ENCODE results near the gene WEE2. TPM values are rescaled to one million over a fixed set of nuclear protein-coding genes. Genes with fewer than 3 reads are reported as not detected.
A peak's percentile ranks its signal among the peaks of the same experiment; 100 is the strongest.

WEE2 gene
- total and polyA plus RNA-seq, 2 donors = 0.05 TPM

DNA sequence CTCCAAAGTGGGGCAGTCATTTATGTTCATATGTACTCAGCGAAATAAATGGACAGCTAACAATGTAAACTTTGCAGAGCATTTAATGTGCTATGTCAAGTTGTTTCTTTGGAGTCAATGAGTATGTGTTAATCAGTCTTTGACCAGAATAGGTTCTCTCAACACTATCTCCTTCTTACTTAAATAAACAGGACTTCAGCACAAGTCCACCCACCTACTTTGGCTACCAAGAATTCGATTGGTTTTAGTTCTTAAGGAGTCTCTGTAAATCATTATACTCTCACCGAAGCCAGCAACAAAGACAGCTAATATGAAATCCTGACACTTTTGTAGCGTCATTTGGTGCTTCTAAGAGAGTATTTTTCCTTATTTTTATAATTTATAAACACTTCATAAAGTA, 6.9 kb downstream of the WEE2 start:
- no peak for DNase-seq (ENCODE audit: low read depth in 6 of 9, low spot score in 9 of 9)
- 81% methylated on average over 4 of the region's 4 CpGs for WGBS
- H3K9me3 ChIP-seq (ENCODE audit: control insufficient read depth in 2 of 2, insufficient read depth in 1 of 2, low read length in 1 of 2) = no peaks in the 10 kb centered on the region
- H3K4me3 ChIP-seq (ENCODE audit: low read length in 2 of 2) = no peak overlapping the region
- H3K27ac ChIP-seq (ENCODE audit: low read depth in 1 of 2, low read length in 1 of 2) = no peak overlapping the region
- no peaks in the 10 kb centered on the region for H3K36me3 ChIP-seq (ENCODE audit: control insufficient read depth in 2 of 2, insufficient read depth in 2 of 2, low read length in 1 of 2)
- no peaks in the 10 kb centered on the region for H3K4me1 ChIP-seq (ENCODE audit: control insufficient read depth in 2 of 2, insufficient read depth in 2 of 2, low read length in 2 of 2)
- no peaks in the 10 kb centered on the region for H3K27me3 ChIP-seq (ENCODE audit: control insufficient read depth in 2 of 2, insufficient read depth in 1 of 2, low read length in 1 of 2)

DNA sequence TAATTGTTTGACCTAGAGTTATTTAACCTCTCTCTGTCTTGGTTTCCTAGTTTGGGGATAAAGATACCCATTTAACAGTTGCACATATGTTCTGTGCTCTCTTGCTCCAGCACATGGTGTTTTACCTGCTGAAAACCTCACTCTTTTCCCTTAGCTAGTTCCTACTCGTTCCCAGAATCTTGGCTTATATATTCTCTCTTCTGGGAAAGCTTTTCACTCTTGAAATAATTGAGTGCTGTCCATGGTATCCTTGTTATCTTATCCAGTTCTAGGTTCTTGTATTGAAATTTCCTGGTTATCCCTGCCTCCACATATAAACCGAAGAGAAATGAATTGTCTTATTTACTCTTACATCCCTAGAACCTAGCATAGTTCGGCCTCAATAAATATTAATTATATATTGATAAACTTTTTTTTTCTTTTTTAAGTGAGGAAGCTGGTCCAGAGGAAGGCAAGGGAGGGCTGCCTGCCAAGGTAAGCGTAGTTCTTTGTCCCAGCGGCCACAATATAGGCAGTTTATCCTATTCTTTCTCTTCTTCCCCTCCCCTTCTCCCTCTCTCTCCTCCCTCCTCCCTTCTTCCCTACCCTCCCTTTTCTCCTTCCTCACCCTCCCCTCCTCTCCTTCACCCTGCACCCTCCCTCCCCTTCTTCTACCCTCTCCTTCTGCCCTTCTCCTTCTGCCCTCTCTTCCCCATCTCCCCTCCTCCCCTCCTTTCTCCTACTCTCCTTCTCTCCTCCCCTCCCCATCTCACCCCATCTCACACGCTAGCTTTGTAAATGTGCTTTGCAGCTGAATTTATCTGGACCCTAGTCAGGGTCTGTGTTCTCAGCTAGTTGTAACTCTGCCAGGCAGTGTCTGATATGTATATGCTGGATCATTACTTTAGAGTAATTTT, 7.9 kb downstream of the WEE2 start:
- H3K27ac ChIP-seq (ENCODE audit: low read depth in 1 of 2, low read length in 1 of 2) = no peak overlapping the region
- WGBS = 93% methylated on average over 6 of the region's 6 CpGs

DNA sequence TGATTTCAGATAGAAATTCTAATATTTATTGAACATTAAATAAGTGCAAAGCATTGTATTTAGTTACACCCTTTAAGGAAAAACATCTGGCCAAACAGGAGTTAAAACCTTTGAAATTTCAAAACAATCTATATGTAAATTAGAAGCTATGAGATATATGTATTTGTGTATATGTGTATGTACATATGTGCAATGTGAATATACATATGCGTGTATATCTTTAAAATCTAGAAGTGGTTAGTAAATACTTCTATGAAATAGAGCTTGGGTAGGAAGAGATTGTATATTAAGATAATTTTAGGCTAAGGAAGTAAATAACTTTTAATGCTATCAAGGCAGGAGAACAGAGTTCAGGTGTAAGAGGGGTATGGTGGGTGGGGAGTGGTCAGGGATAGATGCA, 9.3 kb downstream of the WEE2 start:
- 93% methylated on average over 1 of the region's 1 CpG for WGBS
- Histone ChIP-seq H3K36me3 (ENCODE audit: control insufficient read depth in 2 of 2, insufficient read depth in 2 of 2, low read length in 1 of 2) (no peaks in the 10 kb centered on the region), H3K4me3 (ENCODE audit: low read length in 2 of 2) (no peak overlapping the region), H3K27ac (ENCODE audit: low read depth in 1 of 2, low read length in 1 of 2) (no peak overlapping the region), H3K27me3 (ENCODE audit: control insufficient read depth in 2 of 2, insufficient read depth in 1 of 2, low read length in 1 of 2) (no peaks in the 10 kb centered on the region), H3K9me3 (ENCODE audit: control insufficient read depth in 2 of 2, insufficient read depth in 1 of 2, low read length in 1 of 2) (no peaks in the 10 kb centered on the region), H3K4me1 (ENCODE audit: control insufficient read depth in 2 of 2, insufficient read depth in 2 of 2, low read length in 2 of 2) (no peaks in the 10 kb centered on the region)
- DNase-seq (ENCODE audit: low read depth in 6 of 9, low spot score in 9 of 9) = no peak

More for the DNA sequence above, 7.9 kb downstream of the WEE2 start:
- Histone ChIP-seq H3K4me1 (ENCODE audit: control insufficient read depth in 2 of 2, insufficient read depth in 2 of 2, low read length in 2 of 2) (no peaks in the 10 kb centered on the region), H3K4me3 (ENCODE audit: low read length in 2 of 2) (no peak overlapping the region), H3K36me3 (ENCODE audit: control insufficient read depth in 2 of 2, insufficient read depth in 2 of 2, low read length in 1 of 2) (no peaks in the 10 kb centered on the region), H3K9me3 (ENCODE audit: control insufficient read depth in 2 of 2, insufficient read depth in 1 of 2, low read length in 1 of 2) (no peaks in the 10 kb centered on the region), H3K27me3 (ENCODE audit: control insufficient read depth in 2 of 2, insufficient read depth in 1 of 2, low read length in 1 of 2) (no peaks in the 10 kb centered on the region)
- no peak for DNase-seq (ENCODE audit: low read depth in 6 of 9, low spot score in 9 of 9)

DNA sequence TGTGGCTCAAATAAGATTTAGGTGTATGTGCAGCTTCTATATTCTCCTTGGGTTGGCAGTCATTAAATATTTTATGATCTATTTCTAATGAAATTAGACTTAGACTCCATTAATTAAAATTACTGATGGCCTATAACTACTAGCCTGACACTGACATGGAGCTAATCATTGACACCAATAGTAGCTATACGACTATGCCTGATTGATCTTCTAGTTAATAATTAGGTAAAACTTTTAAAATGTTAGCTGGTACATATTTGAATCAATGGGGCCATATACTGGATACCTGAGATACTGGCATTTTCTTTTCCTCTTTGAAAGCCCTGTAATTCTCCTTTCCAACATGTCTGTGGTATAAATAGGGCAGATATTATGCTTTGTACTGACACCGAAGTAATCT, 14.4 kb downstream of the WEE2 start:
- H3K4me3 ChIP-seq (ENCODE audit: low read length in 2 of 2) = no peak overlapping the region
- no peaks in the 10 kb centered on the region for H3K9me3 ChIP-seq (ENCODE audit: control insufficient read depth in 2 of 2, insufficient read depth in 1 of 2, low read length in 1 of 2)
- WGBS = 98% methylated on average over 2 of the region's 2 CpGs
- no peaks in the 10 kb centered on the region for H3K4me1 ChIP-seq (ENCODE audit: control insufficient read depth in 2 of 2, insufficient read depth in 2 of 2, low read length in 2 of 2)
- no peaks in the 10 kb centered on the region for H3K36me3 ChIP-seq (ENCODE audit: control insufficient read depth in 2 of 2, insufficient read depth in 2 of 2, low read length in 1 of 2)
- H3K27ac ChIP-seq (ENCODE audit: low read depth in 1 of 2, low read length in 1 of 2) = no peak overlapping the region
- no peaks in the 10 kb centered on the region for H3K27me3 ChIP-seq (ENCODE audit: control insufficient read depth in 2 of 2, insufficient read depth in 1 of 2, low read length in 1 of 2)
- DNase-seq (ENCODE audit: low read depth in 6 of 9, low spot score in 9 of 9) = no peak

DNA sequence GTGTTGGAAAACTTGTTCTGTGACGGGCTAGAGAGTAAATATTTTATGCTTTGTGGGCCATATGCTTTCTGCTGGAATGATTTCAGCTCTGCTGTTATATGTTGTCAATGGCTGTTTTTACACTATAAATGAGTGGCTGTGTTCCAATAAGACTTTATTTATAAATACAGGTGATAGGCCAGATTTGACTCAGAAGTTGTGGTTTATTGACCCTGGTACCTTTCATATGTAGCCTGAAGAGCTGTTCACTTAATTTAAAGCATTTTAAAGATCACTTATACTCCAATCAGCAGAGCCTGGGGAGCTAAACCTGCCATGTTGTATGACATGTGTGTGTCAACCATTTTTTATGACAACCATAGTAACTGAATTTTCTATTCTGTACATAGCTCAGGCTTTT, 20.9 kb downstream of the WEE2 start:
- Histone ChIP-seq H3K9me3 (ENCODE audit: control insufficient read depth in 2 of 2, insufficient read depth in 1 of 2, low read length in 1 of 2) (no peaks in the 10 kb centered on the region), H3K4me3 (ENCODE audit: low read length in 2 of 2) (no peak overlapping the region), H3K27ac (ENCODE audit: low read depth in 1 of 2, low read length in 1 of 2) (no peak overlapping the region), H3K4me1 (ENCODE audit: control insufficient read depth in 2 of 2, insufficient read depth in 2 of 2, low read length in 2 of 2) (no peaks in the 10 kb centered on the region), H3K27me3 (ENCODE audit: control insufficient read depth in 2 of 2, insufficient read depth in 1 of 2, low read length in 1 of 2) (no peaks in the 10 kb centered on the region), H3K36me3 (ENCODE audit: control insufficient read depth in 2 of 2, insufficient read depth in 2 of 2, low read length in 1 of 2) (no peaks in the 10 kb centered on the region)
- 98% methylated on average over 1 of the region's 1 CpG for WGBS
- DNase-seq (ENCODE audit: low read depth in 6 of 9, low spot score in 9 of 9) = no peak

DNA sequence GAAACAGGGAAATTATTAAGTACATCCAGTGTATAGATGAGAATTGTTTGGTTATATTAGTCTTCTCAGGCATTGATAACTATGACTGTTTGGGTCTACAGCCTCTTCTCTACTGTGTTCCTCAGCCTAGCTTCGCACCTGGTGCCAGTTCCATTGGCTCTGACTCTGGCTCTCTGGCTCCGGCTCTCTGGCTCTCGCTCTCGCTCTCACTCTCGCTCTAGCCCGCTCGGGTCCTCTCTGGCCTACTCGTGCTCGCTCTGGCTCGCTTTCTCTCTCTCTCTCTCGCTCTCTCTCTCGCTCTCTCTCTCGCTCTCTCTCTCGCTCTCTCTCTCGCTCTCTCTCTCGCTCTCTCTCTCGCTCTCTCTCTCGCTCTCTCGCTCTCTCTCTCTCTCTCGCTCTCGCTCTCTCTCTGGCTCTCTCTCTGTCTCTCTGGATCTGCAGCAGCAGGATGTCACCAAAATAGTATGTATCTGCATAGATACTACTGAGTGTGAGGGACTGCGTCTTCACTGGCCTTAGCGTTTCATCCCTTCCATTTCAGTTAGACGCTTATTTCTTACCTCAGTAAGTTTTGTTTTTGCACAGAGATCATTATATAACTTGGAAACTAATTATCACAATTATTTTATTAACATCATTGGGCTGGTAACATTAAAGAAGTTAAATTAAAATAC, 23.5 kb downstream of the WEE2 start:
- no peak for DNase-seq (ENCODE audit: low read depth in 6 of 9, low spot score in 9 of 9)
- Histone ChIP-seq H3K36me3 (ENCODE audit: control insufficient read depth in 2 of 2, insufficient read depth in 2 of 2, low read length in 1 of 2) (no peaks in the 10 kb centered on the region), H3K27ac (ENCODE audit: low read depth in 1 of 2, low read length in 1 of 2) (no peak overlapping the region), H3K4me1 (ENCODE audit: control insufficient read depth in 2 of 2, insufficient read depth in 2 of 2, low read length in 2 of 2) (no peaks in the 10 kb centered on the region), H3K27me3 (ENCODE audit: control insufficient read depth in 2 of 2, insufficient read depth in 1 of 2, low read length in 1 of 2) (no peaks in the 10 kb centered on the region), H3K9me3 (ENCODE audit: control insufficient read depth in 2 of 2, insufficient read depth in 1 of 2, low read length in 1 of 2) (no peaks in the 10 kb centered on the region), H3K4me3 (ENCODE audit: low read length in 2 of 2) (no peak overlapping the region)
- WGBS = 92% methylated on average over 24 of the region's 24 CpGs

DNA sequence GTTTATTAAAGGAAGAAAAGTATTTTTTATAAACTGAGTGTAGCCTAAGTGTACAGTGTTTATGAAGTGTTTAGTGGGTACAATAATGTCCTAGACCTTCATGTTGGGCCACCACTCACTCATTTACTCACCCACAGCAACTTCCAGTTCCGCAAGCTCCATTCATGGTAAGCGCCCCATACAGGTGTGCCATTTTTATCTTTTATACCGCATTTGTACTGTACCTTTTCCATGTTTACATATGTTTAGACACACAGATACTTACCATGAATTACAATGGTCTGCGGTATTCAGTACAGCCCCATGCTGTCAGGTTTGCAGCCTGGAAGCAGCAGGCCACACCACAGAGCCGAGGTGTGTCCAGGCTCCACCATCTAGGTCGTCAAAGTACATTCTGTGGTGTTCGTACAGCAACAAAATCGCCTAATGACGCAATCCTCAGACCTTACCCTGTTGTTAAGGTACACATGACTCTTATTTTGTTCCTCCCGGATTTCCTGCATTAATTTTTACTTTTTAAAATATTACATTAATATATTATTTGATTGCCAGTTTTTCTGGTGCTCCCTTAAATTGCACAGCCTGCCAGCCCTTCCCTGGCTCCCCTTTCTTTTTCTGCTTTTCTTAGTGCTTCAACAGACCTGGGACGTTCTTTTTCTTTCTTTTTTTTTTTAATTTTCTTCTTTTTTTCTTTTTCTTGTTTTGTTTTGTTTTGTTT, 29.1 kb downstream of the WEE2 start:
- H3K4me3 ChIP-seq (ENCODE audit: low read length in 2 of 2) = peak overlapping the region; percentile 86 to 96
- WGBS = 71% methylated on average over 11 of the region's 11 CpGs
- peak in 2 of 9 donors; percentile 1 to 23 for DNase-seq (ENCODE audit: low read depth in 6 of 9, low spot score in 9 of 9)
- no peaks in the 10 kb centered on the region for H3K9me3 ChIP-seq (ENCODE audit: control insufficient read depth in 2 of 2, insufficient read depth in 1 of 2, low read length in 1 of 2)
- no peaks in the 10 kb centered on the region for H3K27me3 ChIP-seq (ENCODE audit: control insufficient read depth in 2 of 2, insufficient read depth in 1 of 2, low read length in 1 of 2)
- H3K36me3 ChIP-seq (ENCODE audit: control insufficient read depth in 2 of 2, insufficient read depth in 2 of 2, low read length in 1 of 2) = peaks cover 9 to 18% of the 10 kb centered on the region in 2 donors
- H3K27ac ChIP-seq (ENCODE audit: low read depth in 1 of 2, low read length in 1 of 2) = peak overlapping the region; percentile 83 to 90
- H3K4me1 ChIP-seq (ENCODE audit: control insufficient read depth in 2 of 2, insufficient read depth in 2 of 2, low read length in 2 of 2) = peaks cover 7% of the 10 kb centered on the region in 2 donors

DNA sequence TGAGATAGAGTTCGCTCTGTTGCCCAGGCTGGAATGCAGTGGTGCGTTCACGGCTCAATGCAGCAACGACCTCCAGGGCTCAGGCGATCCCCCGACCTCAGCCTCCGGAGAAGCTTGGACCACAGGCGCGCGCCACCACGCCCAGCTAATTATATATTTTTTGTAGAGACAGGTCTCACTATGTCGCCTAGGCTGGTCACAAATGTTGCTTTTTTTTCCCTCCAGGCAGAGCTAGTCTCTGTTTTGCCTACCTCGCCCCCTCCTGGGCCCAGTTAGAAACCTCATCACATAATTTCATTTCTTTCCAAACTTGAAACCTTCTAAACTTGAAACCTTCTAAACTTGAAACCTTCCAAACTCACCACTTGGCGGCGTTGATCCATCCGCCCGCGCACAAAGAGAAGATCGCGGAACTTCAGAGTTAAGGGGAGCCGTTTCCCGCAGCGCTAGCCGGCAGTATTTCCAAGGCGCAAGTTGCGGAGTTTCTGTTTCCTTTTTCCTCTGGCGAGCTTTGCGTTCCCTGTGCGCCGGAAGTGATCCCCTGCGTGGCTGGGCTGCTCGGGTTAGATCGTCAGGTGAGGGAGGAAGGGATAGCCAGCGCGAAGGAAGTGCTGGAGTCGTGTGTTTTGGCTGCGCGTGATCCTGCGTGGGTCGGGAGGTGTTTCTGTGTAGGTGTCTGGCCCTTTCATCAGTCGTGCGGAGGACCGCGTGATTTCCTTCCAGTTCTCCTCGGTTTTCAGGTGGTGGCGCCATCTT, 29.9 kb downstream of the WEE2 start, which contains the start of gene SSBP1:
Gene SSBP1, plus strand, starts transcription at position 523 of the 756 bp plus-strand sequence. CDS start 809 bp downstream, outside the sequence.
- H3K27me3 ChIP-seq (ENCODE audit: control insufficient read depth in 2 of 2, insufficient read depth in 1 of 2, low read length in 1 of 2) = no peaks in the 10 kb centered on the region
- peaks cover 12 to 24% of the 10 kb centered on the region in 2 donors for H3K36me3 ChIP-seq (ENCODE audit: control insufficient read depth in 2 of 2, insufficient read depth in 2 of 2, low read length in 1 of 2)
- 3% methylated on average over 46 of the region's 46 CpGs for WGBS
- no peaks in the 10 kb centered on the region for H3K9me3 ChIP-seq (ENCODE audit: control insufficient read depth in 2 of 2, insufficient read depth in 1 of 2, low read length in 1 of 2)
- H3K4me3 ChIP-seq (ENCODE audit: low read length in 2 of 2) = peak within 1 kb of the TSS; percentile 86 to 96
- H3K27ac ChIP-seq (ENCODE audit: low read depth in 1 of 2, low read length in 1 of 2) = peak within 1 kb of the TSS; percentile 83 to 90
- DNase-seq (ENCODE audit: low read depth in 6 of 9, low spot score in 9 of 9) = peak; percentile 86 to 98 (median 95)
- peaks cover 7% of the 10 kb centered on the region in 2 donors for H3K4me1 ChIP-seq (ENCODE audit: control insufficient read depth in 2 of 2, insufficient read depth in 2 of 2, low read length in 2 of 2)
